Body of pancreas (tissue), 4 donors: Measurements from ENCODE around the gene CRB1. TPM values are rescaled to one million over a fixed set of nuclear protein-coding genes. Genes with fewer than 3 reads are reported as not detected.

Source experiments
- ATAC-seq: fragments of 150-250 bp; one replicate; pipeline ENCODE4 v1.9.1; 2016
- DNase-seq, 4 donors: peaks; one replicate each; pipeline ENCODE4 v3.0.0-alpha.2; 2019
- H3K27ac ChIP-seq, 4 donors: fragments of 200-600 bp; sonication (generic); 1 replicate in 3 of 4; 2 replicates in 1 of 4; pipeline versions ENCODE4 v1.5.1 to v1.6.1; 2016 to 2019; ENCODE audit warnings: mild to moderate bottlenecking in 1 of 4, mixed read lengths in 1 of 4, moderate library complexity in 1 of 4
- H3K27me3 ChIP-seq, 2 donors: fragments of 200-600 bp; sonication (generic); one replicate each; pipeline ENCODE4 v1.6.0; 2016; ENCODE audit warnings: mild to moderate bottlenecking in 1 of 2
- H3K36me3 ChIP-seq, 2 donors: fragments of 200-600 bp; sonication (generic); replicated peaks in 1 of 2; 2 replicates each; pipeline ENCODE4 v1.5.1; 2016; ENCODE audit warnings: low read depth in 2 of 2; ENCODE audit not compliant: insufficient read depth in 1 of 2
- H3K4me1 ChIP-seq: fragments of 200-600 bp; sonication (generic); one replicate; pipeline ENCODE4 v1.6.0; 2016
- H3K4me3 ChIP-seq, 2 donors: fragments of 200-600 bp; sonication (generic); 1 replicate in 1 of 2; 2 replicates in 1 of 2; pipeline ENCODE4 v1.5.1; 2016 to 2019
- H3K9me3 ChIP-seq, 3 donors: fragments of 200-600 bp; sonication (generic); 1 replicate in 2 of 3; 2 replicates in 1 of 3; pipeline ENCODE4 v1.5.1; 2016
- CTCF ChIP-seq, 7 experiments: fragments of 450-650 bp in 4 of 7; fragments of 200-600 bp in 3 of 7; sonication (generic) in 3 of 7; IDR thresholded peaks; one replicate each; pipeline ENCODE4 v1.5.1; 2016 to 2019; ENCODE audit warnings: antibody characterized with exemption in 7 of 7
- POLR2A ChIP-seq, 3 donors: fragments of 450-650 bp; IDR thresholded peaks; one replicate each; pipeline ENCODE4 v1.6.1; 2016; ENCODE audit warnings: antibody characterized with exemption in 3 of 3, mild to moderate bottlenecking in 2 of 3
- WGBS, 2 donors: methylation state at CpG; one replicate each; pipeline ENCODE4 v1.1.5; 2017; 5-methylcytosine and 5-hydroxymethylcytosine counted together
- intact Hi-C: fragments of 100-400 bp; cut with DNase I; formaldehyde crosslinking; loops from one replicate; pipeline ENCODE4 v1.15.1; 2023
- total RNA-seq, 2 donors: library from RNA; depleted of rRNA; stranded (reverse); fragments of >200 nt; gene quantifications; one replicate each; pipeline ENCODE4 v1.1.0, GENCODE V29; 2016

CRB1 gene
- total RNA-seq, 2 donors from 2014 or later: 0.26 to 10.2 TPM

- no peak for DNase-seq
- no peaks in the 10 kb centered on the region for H3K4me1 ChIP-seq
- no peaks in the 10 kb centered on the region for H3K36me3 ChIP-seq
- H3K9me3 ChIP-seq: no peaks in the 10 kb centered on the region
- H3K4me3 ChIP-seq: no peak overlapping the region
- ATAC-seq: no peak
- TF ChIP-seq CTCF (IDR thresholded peaks at IDR 0.05) (no peak), POLR2A (IDR thresholded peaks at IDR 0.05) (no peak)
- H3K27ac ChIP-seq: no peak overlapping the region
- 40 to 73% methylated on average over 2 of the region's 2 CpGs for WGBS, 2 donors
- intact Hi-C loops: no loop called here
- H3K27me3 ChIP-seq: no peaks in the 10 kb centered on the region
Observed at GRCh38 chr1:197342669-197343068, 74.6 kb downstream of the CRB1 start.

DNA sequence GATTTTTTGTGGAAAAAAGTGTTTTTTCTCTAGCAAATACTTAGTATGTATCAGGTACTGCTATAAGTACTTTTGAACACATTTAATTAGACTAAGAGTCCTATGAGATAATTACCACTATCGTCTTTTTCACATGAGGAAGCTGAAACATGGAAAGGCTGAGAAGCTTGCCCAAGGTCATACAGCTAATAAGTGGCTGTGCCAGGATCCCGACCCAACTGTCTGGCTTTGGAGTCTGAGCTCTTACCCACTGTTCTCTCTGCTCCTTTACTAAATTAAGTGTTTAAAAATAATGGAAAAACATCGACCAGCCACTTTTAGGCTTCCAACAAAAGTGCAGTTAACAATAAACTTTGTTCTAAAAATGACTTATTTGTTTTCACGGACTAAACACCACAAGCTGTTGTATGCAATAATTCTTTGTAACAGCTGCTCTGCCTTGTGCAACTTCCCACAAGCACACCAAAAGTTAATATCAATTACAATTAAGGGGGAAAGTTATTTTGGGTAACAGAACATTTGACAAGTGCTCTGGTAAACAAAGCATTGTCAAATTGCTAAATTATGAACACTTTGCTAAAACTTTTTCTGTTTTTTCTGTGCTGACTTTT, 75.7 kb downstream of the CRB1 start:
- no peak overlapping the region for H3K4me3 ChIP-seq
- ATAC-seq: peak; percentile 87
- TF ChIP-seq POLR2A (IDR thresholded peaks at IDR 0.05): no peak
- no peak for TF ChIP-seq CTCF (IDR thresholded peaks at IDR 0.05)
- no peaks in the 10 kb centered on the region for H3K4me1 ChIP-seq
- no peaks in the 10 kb centered on the region for H3K9me3 ChIP-seq
- H3K36me3 ChIP-seq: no peaks in the 10 kb centered on the region
- WGBS, 2 donors: 7 to 8% methylated on average over 4 of the region's 4 CpGs
- peak; percentile 45 to 63 (median 50) for DNase-seq
- H3K27ac ChIP-seq: peak overlapping the region in 1 of 4 donors; percentile 33
- no peaks in the 10 kb centered on the region for H3K27me3 ChIP-seq
- intact Hi-C loops: no loop called here

- H3K4me3 ChIP-seq: no peak overlapping the region
- no peaks in the 10 kb centered on the region for H3K9me3 ChIP-seq
- no peaks in the 10 kb centered on the region for H3K4me1 ChIP-seq
- ATAC-seq (no peak), DNase-seq (no peak)
- H3K27ac ChIP-seq: no peak overlapping the region
- H3K27me3 ChIP-seq: no peaks in the 10 kb centered on the region
- TF ChIP-seq POLR2A (IDR thresholded peaks at IDR 0.05) (no peak), CTCF (IDR thresholded peaks at IDR 0.05) (no peak)
- WGBS, 2 donors: 58 to 65% methylated on average over 2 of the region's 2 CpGs
- intact Hi-C loops: no loop called here
- H3K36me3 ChIP-seq: no peaks in the 10 kb centered on the region
Observed at GRCh38 chr1:197351821-197352440, 83.9 kb downstream of the CRB1 start.

DNA sequence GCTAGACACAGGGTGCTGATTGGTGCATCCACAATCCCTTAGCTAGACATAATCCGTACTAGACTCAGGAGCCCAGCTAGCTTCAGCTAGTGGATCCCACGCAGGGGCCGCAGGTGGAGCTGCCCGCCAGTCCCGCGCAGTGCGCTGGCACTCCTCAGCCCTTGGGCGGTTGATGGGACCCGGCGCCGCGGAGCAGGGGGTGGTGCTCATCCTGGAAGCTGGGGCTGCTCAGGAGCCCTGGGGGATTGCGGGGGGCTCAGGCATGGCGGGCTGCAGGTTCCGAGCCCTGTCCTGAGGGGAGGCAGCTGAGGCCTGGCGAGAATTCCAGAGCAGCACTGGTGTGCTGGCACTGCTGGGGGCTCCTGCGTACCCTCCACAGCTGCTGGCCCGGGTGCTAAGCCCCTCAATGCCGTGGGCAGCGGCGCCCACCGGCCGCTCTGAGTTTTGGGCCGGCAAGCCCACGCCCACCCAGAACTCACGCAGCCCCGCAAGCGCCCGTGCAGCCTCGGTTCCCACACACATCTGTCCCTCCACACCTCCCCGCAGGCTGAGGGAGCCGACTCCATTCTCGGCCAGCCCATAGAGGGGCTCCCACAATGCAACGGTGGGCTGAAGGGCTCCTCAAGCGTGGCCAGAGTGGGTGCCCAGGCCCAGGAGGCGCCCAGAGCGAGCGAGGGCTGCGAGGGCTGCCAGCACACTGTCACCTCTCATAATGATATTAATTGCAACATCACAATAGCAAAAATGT, 87.4 kb downstream of the CRB1 start:
- ATAC-seq (no peak), DNase-seq (no peak)
- Histone ChIP-seq H3K4me1 (peaks cover 6% of the 10 kb centered on the region), H3K9me3 (no peaks in the 10 kb centered on the region), H3K36me3 (no peaks in the 10 kb centered on the region), H3K27ac (no peak overlapping the region), H3K4me3 (no peak overlapping the region), H3K27me3 (no peaks in the 10 kb centered on the region)
- intact Hi-C loops: no loop called here
- TF ChIP-seq POLR2A (IDR thresholded peaks at IDR 0.05): no peak
- TF ChIP-seq CTCF (IDR thresholded peaks at IDR 0.05): no peak
- 90 to 91% methylated on average over 9 to 36 of the region's 39 CpGs for WGBS, 2 donors
